GM23248 (cell line): ENCODE results near the gene SYNPO2. TPM values are rescaled to one million over a fixed set of nuclear protein-coding genes. Genes with fewer than 3 reads are reported as not detected.
A peak's percentile ranks its signal among the peaks of the same experiment; 100 is the strongest.

Experiments
- DNase-seq: peaks from one replicate; pipeline ENCODE4 v3.0.0-alpha.2; 2015
- H2AFZ ChIP-seq: fragments of 200-600 bp; sonication (generic); 2 replicates; pipeline ENCODE4 v1.6.1; 2016; ENCODE audit warnings: antibody characterized with exemption
- H3F3A ChIP-seq: fragments of 200-600 bp; sonication (generic); 2 replicates; pipeline ENCODE4 v1.6.1; 2016; ENCODE audit warnings: mild to moderate bottlenecking, antibody characterized with exemption, mixed run types; ENCODE audit not compliant: insufficient read depth
- H3K27ac ChIP-seq: fragments of 200-600 bp; sonication (generic); 2 replicates; pipeline ENCODE4 v1.5.1; 2016; ENCODE audit warnings: mild to moderate bottlenecking
- H3K27me3 ChIP-seq: fragments of 200-600 bp; sonication (generic); replicated peaks from 2 replicates; pipeline ENCODE4 v1.6.1; 2016; ENCODE audit warnings: mild to moderate bottlenecking; ENCODE audit not compliant: insufficient read depth
- H3K36me3 ChIP-seq: fragments of 200-600 bp; sonication (generic); 2 replicates; pipeline ENCODE4 v1.6.1; 2016; ENCODE audit warnings: low read depth, mild to moderate bottlenecking
- H3K4me1 ChIP-seq: fragments of 200-600 bp; sonication (generic); 2 replicates; pipeline ENCODE4 v1.6.1; 2016; ENCODE audit warnings: mild to moderate bottlenecking; ENCODE audit not compliant: insufficient read depth
- H3K4me2 ChIP-seq: fragments of 200-600 bp; sonication (generic); one replicate; pipeline ENCODE4 v1.6.1; 2016; ENCODE audit warnings: mild to moderate bottlenecking; ENCODE audit not compliant: unreplicated experiment
- H3K4me3 ChIP-seq: fragments of 200-600 bp; sonication (generic); 2 replicates; pipeline ENCODE4 v1.5.1; 2016; ENCODE audit warnings: mild to moderate bottlenecking
- H3K79me2 ChIP-seq: fragments of 200-600 bp; sonication (generic); 2 replicates; pipeline ENCODE4 v1.6.1; 2016; ENCODE audit warnings: mild to moderate bottlenecking; ENCODE audit not compliant: insufficient read depth
- H3K9ac ChIP-seq: fragments of 200-600 bp; sonication (generic); 2 replicates; pipeline ENCODE4 v1.6.1; 2016; ENCODE audit warnings: mild to moderate bottlenecking
- H3K9me2 ChIP-seq: fragments of 200-600 bp; sonication (generic); 2 replicates; pipeline ENCODE4 v1.6.1; 2016; ENCODE audit warnings: mixed run types, mild to moderate bottlenecking, moderate library complexity; ENCODE audit not compliant: insufficient read depth
- H3K9me3 ChIP-seq: fragments of 200-600 bp; sonication (generic); one replicate; pipeline ENCODE4 v1.6.1; 2017; ENCODE audit warnings: low read depth
- H4K20me1 ChIP-seq: fragments of 200-600 bp; sonication (generic); 2 replicates; pipeline ENCODE4 v1.6.0; 2016; ENCODE audit not compliant: insufficient read depth
- EZH2 ChIP-seq: fragments of 200-600 bp; sonication (generic); IDR thresholded peaks from 2 replicates; pipeline ENCODE4 v1.6.1; 2018; ENCODE audit warnings: antibody characterized with exemption, mild to moderate bottlenecking; ENCODE audit not compliant: insufficient read depth, poor library complexity, severe bottlenecking
- EZH2phosphoT487 ChIP-seq: fragments of 200-600 bp; sonication (generic); IDR thresholded peaks from 2 replicates; pipeline ENCODE4 v1.6.1; 2018; ENCODE audit warnings: antibody characterized with exemption, moderate library complexity, mild to moderate bottlenecking, low read depth; ENCODE audit not compliant: insufficient read depth
- WGBS, 2 experiments: methylation state at CpG; one replicate each; pipeline ENCODE4 v1.1.6; 2015 to 2017; ENCODE audit warnings: low lambda C conversion rate in 2 of 2, low coverage in 1 of 2; ENCODE audit errors: missing lambda C conversion rate in 2 of 2; 5-methylcytosine and 5-hydroxymethylcytosine counted together
- in situ Hi-C: fragments of 300-500 bp; cut with MboI; formaldehyde crosslinking; loops from 2 replicates; pipeline ENCODE4 v1.15.0; 2020
- polyA plus RNA-seq: library from polyadenylated mRNA; unstranded; fragments of >200 nt; fragmentation: Nextera tagmentation; extraction: Ambion mirVana; gene quantifications from 2 replicates; pipeline ENCODE4 v1.2.1, GENCODE V29; 2016
- total RNA-seq: library from RNA; depleted of rRNA; stranded (reverse); fragments of >200 nt; shearing (Covaris generic); gene quantifications from 2 replicates; pipeline ENCODE4 v1.2.3, GENCODE V29; 2014

The SYNPO2 gene
- total and polyA plus RNA-seq, 2 experiments from 2014 or later, result 3.1 to 5.0 TPM

GRCh38 chr4:118909173-118909956 is 20.7 kb downstream of the SYNPO2 start:
- H3K36me3 ChIP-seq, result no peaks in the 10 kb centered on the region
- TF ChIP-seq EZH2phosphoT487 (no peak), EZH2 (no peak)
- H3K4me3 ChIP-seq, result no peak overlapping the region
- H3K9me3 ChIP-seq, result no peaks in the 10 kb centered on the region
- no peaks in the 10 kb centered on the region; the same call in 1 of the 2 replicates for H3K9me2 ChIP-seq
- in situ Hi-C loops, result no loop called here
- peaks cover 14% of the 10 kb centered on the region; the same call in 1 of the 2 replicates for H3F3A ChIP-seq
- DNase-seq, result no peak
- H3K9ac ChIP-seq, result no peak overlapping the region
- H3K79me2 ChIP-seq, result no peaks in the 10 kb centered on the region
- H3K27me3 ChIP-seq, result no peaks in the 10 kb centered on the region
- H3K4me2 ChIP-seq, result no peak overlapping the region
- H2AFZ ChIP-seq, result no peak overlapping the region
- H4K20me1 ChIP-seq, result no peaks in the 10 kb centered on the region
- no peak overlapping the region for H3K27ac ChIP-seq
- peaks cover 26% of the 10 kb centered on the region for H3K4me1 ChIP-seq
- 89 to 90% methylated on average over 8 of the region's 8 CpGs for WGBS, 2 experiments

GRCh38 chr4:118910221-118910620 is 21.6 kb downstream of the SYNPO2 start:
- no peaks in the 10 kb centered on the region; the same call in 1 of the 2 replicates for H3K9me2 ChIP-seq
- H3F3A ChIP-seq, result peaks cover 14% of the 10 kb centered on the region; the same call in 1 of the 2 replicates
- H3K9ac ChIP-seq, result no peak overlapping the region
- no peak overlapping the region for H3K27ac ChIP-seq
- WGBS, 2 experiments, result 97 to 99% methylated on average over 3 of the region's 3 CpGs
- H3K4me1 ChIP-seq, result peaks cover 17% of the 10 kb centered on the region
- H3K4me2 ChIP-seq, result no peak overlapping the region
- no peak overlapping the region for H3K4me3 ChIP-seq
- in situ Hi-C loops, result no loop called here
- no peak overlapping the region for H2AFZ ChIP-seq
- TF ChIP-seq EZH2phosphoT487 (no peak), EZH2 (no peak)
- no peaks in the 10 kb centered on the region for H4K20me1 ChIP-seq
- H3K9me3 ChIP-seq, result no peaks in the 10 kb centered on the region
- DNase-seq, result no peak
- H3K27me3 ChIP-seq, result no peaks in the 10 kb centered on the region
- no peaks in the 10 kb centered on the region for H3K36me3 ChIP-seq
- H3K79me2 ChIP-seq, result no peaks in the 10 kb centered on the region

GRCh38 chr4:118911238-118911703 is 22.6 kb downstream of the SYNPO2 start:
- no peak overlapping the region for H3K27ac ChIP-seq
- H3K4me3 ChIP-seq, result peak overlapping the region; percentile 47
- 14 to 18% methylated on average over 3 of the region's 3 CpGs for WGBS, 2 experiments
- no peak for TF ChIP-seq EZH2
- no peak for TF ChIP-seq EZH2phosphoT487
- no peaks in the 10 kb centered on the region for H3K9me3 ChIP-seq
- peaks cover 10% of the 10 kb centered on the region for H3K4me1 ChIP-seq
- H3K79me2 ChIP-seq, result no peaks in the 10 kb centered on the region
- 0 out of 2 replicates have a peak overlapping the region, but pooled peaks have one; percentile 40 for H2AFZ ChIP-seq
- in situ Hi-C loops, result no loop called here
- H3K9ac ChIP-seq, result no peak overlapping the region
- no peaks in the 10 kb centered on the region for H3K27me3 ChIP-seq
- no peaks in the 10 kb centered on the region for H3K36me3 ChIP-seq
- no peaks in the 10 kb centered on the region for H4K20me1 ChIP-seq
- no peaks in the 10 kb centered on the region; the same call in 1 of the 2 replicates for H3K9me2 ChIP-seq
- DNase-seq, result peak; percentile 54
- H3K4me2 ChIP-seq, result peak overlapping the region; percentile 63
- H3F3A ChIP-seq, result peaks cover 14% of the 10 kb centered on the region; the same call in 1 of the 2 replicates

- H3F3A ChIP-seq, result peaks cover 21% of the 10 kb centered on the region; the same call in 1 of the 2 replicates
- TF ChIP-seq EZH2 (no peak), EZH2phosphoT487 (no peak)
- no peaks in the 10 kb centered on the region for H3K36me3 ChIP-seq
- no peaks in the 10 kb centered on the region; the same call in 1 of the 2 replicates for H3K9me2 ChIP-seq
- no peaks in the 10 kb centered on the region for H3K9me3 ChIP-seq
- H3K79me2 ChIP-seq, result no peaks in the 10 kb centered on the region
- H3K4me1 ChIP-seq, result peaks cover 34% of the 10 kb centered on the region
- DNase-seq, result no peak
- no peak overlapping the region for H3K27ac ChIP-seq
- no peak overlapping the region for H3K4me2 ChIP-seq
- H3K27me3 ChIP-seq, result no peaks in the 10 kb centered on the region
- H3K4me3 ChIP-seq, result no peak overlapping the region
- H3K9ac ChIP-seq, result no peak overlapping the region
- in situ Hi-C loops, result no loop called here
- 80 to 92% methylated on average over 3 of the region's 3 CpGs for WGBS, 2 experiments
- no peak overlapping the region for H2AFZ ChIP-seq
- no peaks in the 10 kb centered on the region for H4K20me1 ChIP-seq
Measured at GRCh38 chr4:118915468-118915867, 26.8 kb downstream of the SYNPO2 start.
